Measurements from ENCODE around the gene NRDC. TPM values are rescaled to one million over a fixed set of nuclear protein-coding genes. Genes with fewer than 3 reads are reported as not detected.

NRDC gene
- total and polyA plus RNA-seq, 9 of the 15 experiments (the other 6 are each of a cell fraction or from before 2014, with no cell fraction given), result 102 to 371 (median 201) TPM

GRCh38 chr1:51878308-51878615 is 265 bp downstream of the NRDC start (continued):
- no peak for TF ChIP-seq ZNF609 (CRISPR knock-in tag; IDR thresholded peaks at IDR 0.05; ENCODE audit: borderline replicate concordance)
- no peak for TF ChIP-seq KDM4B (IDR thresholded peaks at IDR 0.05; ENCODE audit: borderline replicate concordance in 2 of 2, low read depth in 1 of 2)
- TF ChIP-seq CBX3 (IDR thresholded peaks at IDR 0.05; ENCODE audit: borderline replicate concordance in 1 of 2, low read length in 2 of 2), result no peak
- TF ChIP-seq FOXJ2 (tag; IDR thresholded peaks at IDR 0.05), result no peak
- TF ChIP-seq ZNF280A (IDR thresholded peaks at IDR 0.05; ENCODE audit: low read depth, partially characterized antibody), result no peak
- no peak for TF ChIP-seq POU5F1 (IDR thresholded peaks at IDR 0.05; ENCODE audit: borderline replicate concordance, low read depth, low read length, partially characterized antibody)
- no peak; a peak in 1 of 4 replicates for TF ChIP-seq NONO (IDR thresholded peaks at IDR 0.05; ENCODE audit: low read depth in 2 of 2, low read length in 1 of 2)
- no peak for TF ChIP-seq ILK (tag; IDR thresholded peaks at IDR 0.05; ENCODE audit: borderline replicate concordance, low read depth)
- TF ChIP-seq ZNF263 (CRISPR knock-in tag; IDR thresholded peaks at IDR 0.05; ENCODE audit: borderline replicate concordance), result peak; percentile 48; the same call in 1 of the 2 replicates
- no peak for TF ChIP-seq ZNF639 (CRISPR knock-in tag; conservative IDR thresholded peaks at IDR 0.05 in 1 of 2, IDR thresholded peaks at IDR 0.05 in 1 of 2)
- no peak for TF ChIP-seq SMARCC2 (IDR thresholded peaks at IDR 0.05; ENCODE audit: low read depth)
- TF ChIP-seq TAF1 (IDR thresholded peaks at IDR 0.05; ENCODE audit: control insufficient read depth, extremely low read depth, insufficient read depth, low read length, severe bottlenecking), result no peak
- no peak for TF ChIP-seq ZBTB8A (IDR thresholded peaks at IDR 0.05; ENCODE audit: partially characterized antibody)
- peak; percentile 80 for TF ChIP-seq PHF8 (IDR thresholded peaks at IDR 0.05; ENCODE audit: borderline replicate concordance, low read length)
- no peak for TF ChIP-seq SMARCA5 (IDR thresholded peaks at IDR 0.05)
- 0 out of 2 replicates have a peak, but pooled peaks have one; percentile 28 for TF ChIP-seq TOE1 (IDR thresholded peaks at IDR 0.05; ENCODE audit: borderline replicate concordance)
- no peak for TF ChIP-seq TOE1 (CRISPR knock-in tag; IDR thresholded peaks at IDR 0.05; ENCODE audit: borderline replicate concordance, low read depth)
- TF ChIP-seq LARP7 (IDR thresholded peaks at IDR 0.05), result peak; percentile 86; the same call in 1 of the 2 replicates
- no peak for TF ChIP-seq SPI1 (IDR thresholded peaks at IDR 0.05; ENCODE audit: borderline replicate concordance, low read depth, low read length)
- TF ChIP-seq EP400 (IDR thresholded peaks at IDR 0.05), result no peak
